DOHH2 (cell line): ENCODE results near the gene TMEM154.

Source experiments
- CTCF ChIP-seq: fragments of 200-600 bp; sonication (generic); IDR thresholded peaks from one replicate; pipeline ENCODE4 v1.5.1; 2014; ENCODE audit warnings: antibody characterized with exemption, mild to moderate bottlenecking, low read depth, low read length; ENCODE audit not compliant: poor library complexity, severe bottlenecking
- EZH2phosphoT487 ChIP-seq: fragments of 200-600 bp; sonication (generic); IDR thresholded peaks from 2 replicates; pipeline ENCODE4 v1.6.1; 2017; ENCODE audit warnings: borderline replicate concordance, mild to moderate bottlenecking, antibody characterized with exemption, low read length, moderate library complexity, mixed read lengths

- TF ChIP-seq CTCF (no peak), EZH2phosphoT487 (no peak)
These were observed 17.7 kb upstream of the TMEM154 start for GRCh38 chr4:152697284-152698088.
